ENCODE results near the gene DEAF1.

- no peak for TF ChIP-seq CTCF (optimal IDR thresholded peaks at IDR 0.05 in 1 of 3, IDR thresholded peaks at IDR 0.05 in 1 of 3, conservative IDR thresholded peaks at IDR 0.05 in 1 of 3; ENCODE audit: extremely low read depth in 1 of 3, insufficient read depth in 2 of 3, low read length in 3 of 3)
- no peak for TF ChIP-seq EZH2 (IDR thresholded peaks at IDR 0.05; ENCODE audit: low read length)
These were observed 9.2 kb upstream of the DEAF1 start for GRCh38 chr11:704228-704674.

Measured in keratinocyte (primary cell).